ENCODE measurements around the gene KIF5C.

The KIF5C gene

GRCh38 chr2:148953426-148953825 is 78.4 kb downstream of the KIF5C start:
- Histone ChIP-seq H3K36me3 (ENCODE audit: low read depth) (no peaks in the 10 kb centered on the region), H3K27ac (ENCODE audit: poor library complexity, severe bottlenecking) (no peak overlapping the region), H3K4me1 (ENCODE audit: insufficient read depth, poor library complexity, severe bottlenecking) (no peaks in the 10 kb centered on the region), H3K4me3 (ENCODE audit: severe bottlenecking) (no peak overlapping the region), H3K9me3 (ENCODE audit: severe bottlenecking) (no peaks in the 10 kb centered on the region), H3K27me3 (ENCODE audit: insufficient read depth, poor library complexity, severe bottlenecking) (no peaks in the 10 kb centered on the region)
- TF ChIP-seq CTCF (IDR thresholded peaks at IDR 0.05; ENCODE audit: poor library complexity, severe bottlenecking): no peak
- no peak for DNase-seq (ENCODE audit: low spot score)
- no peak for ATAC-seq (ENCODE audit: low read depth)

- H3K36me3 ChIP-seq (ENCODE audit: low read depth): no peaks in the 10 kb centered on the region
- no peaks in the 10 kb centered on the region for H3K27me3 ChIP-seq (ENCODE audit: insufficient read depth, poor library complexity, severe bottlenecking)
- H3K9me3 ChIP-seq (ENCODE audit: severe bottlenecking): no peaks in the 10 kb centered on the region
- ATAC-seq (ENCODE audit: low read depth): no peak
- no peaks in the 10 kb centered on the region for H3K4me1 ChIP-seq (ENCODE audit: insufficient read depth, poor library complexity, severe bottlenecking)
- no peak for DNase-seq (ENCODE audit: low spot score)
- no peak overlapping the region for H3K27ac ChIP-seq (ENCODE audit: poor library complexity, severe bottlenecking)
- no peak overlapping the region for H3K4me3 ChIP-seq (ENCODE audit: severe bottlenecking)
- TF ChIP-seq CTCF (IDR thresholded peaks at IDR 0.05; ENCODE audit: poor library complexity, severe bottlenecking): no peak
Measured at GRCh38 chr2:148954536-148954935, 79.5 kb downstream of the KIF5C start.

- H3K36me3 ChIP-seq (ENCODE audit: low read depth): no peaks in the 10 kb centered on the region
- no peak overlapping the region for H3K4me3 ChIP-seq (ENCODE audit: severe bottlenecking)
- no peaks in the 10 kb centered on the region for H3K4me1 ChIP-seq (ENCODE audit: insufficient read depth, poor library complexity, severe bottlenecking)
- ATAC-seq (ENCODE audit: low read depth) (peak; percentile 68), DNase-seq (ENCODE audit: low spot score) (no peak)
- no peak overlapping the region for H3K27ac ChIP-seq (ENCODE audit: poor library complexity, severe bottlenecking)
- no peaks in the 10 kb centered on the region for H3K27me3 ChIP-seq (ENCODE audit: insufficient read depth, poor library complexity, severe bottlenecking)
- no peaks in the 10 kb centered on the region for H3K9me3 ChIP-seq (ENCODE audit: severe bottlenecking)
- TF ChIP-seq CTCF (IDR thresholded peaks at IDR 0.05; ENCODE audit: poor library complexity, severe bottlenecking): no peak
Measured at GRCh38 chr2:148955798-148956197, 80.8 kb downstream of the KIF5C start.

GRCh38 chr2:148957023-148957422 is 82.0 kb downstream of the KIF5C start:
- no peak for DNase-seq (ENCODE audit: low spot score)
- H3K4me1 ChIP-seq (ENCODE audit: insufficient read depth, poor library complexity, severe bottlenecking): no peaks in the 10 kb centered on the region
- no peak for ATAC-seq (ENCODE audit: low read depth)
- no peaks in the 10 kb centered on the region for H3K9me3 ChIP-seq (ENCODE audit: severe bottlenecking)
- H3K36me3 ChIP-seq (ENCODE audit: low read depth): no peaks in the 10 kb centered on the region
- H3K4me3 ChIP-seq (ENCODE audit: severe bottlenecking): no peak overlapping the region
- no peaks in the 10 kb centered on the region for H3K27me3 ChIP-seq (ENCODE audit: insufficient read depth, poor library complexity, severe bottlenecking)
- H3K27ac ChIP-seq (ENCODE audit: poor library complexity, severe bottlenecking): no peak overlapping the region
- no peak for TF ChIP-seq CTCF (IDR thresholded peaks at IDR 0.05; ENCODE audit: poor library complexity, severe bottlenecking)

- H3K4me3 ChIP-seq (ENCODE audit: severe bottlenecking): no peak overlapping the region
- no peaks in the 10 kb centered on the region for H3K9me3 ChIP-seq (ENCODE audit: severe bottlenecking)
- no peak for DNase-seq (ENCODE audit: low spot score)
- no peak for TF ChIP-seq CTCF (IDR thresholded peaks at IDR 0.05; ENCODE audit: poor library complexity, severe bottlenecking)
- ATAC-seq (ENCODE audit: low read depth): no peak
- H3K36me3 ChIP-seq (ENCODE audit: low read depth): no peaks in the 10 kb centered on the region
- no peaks in the 10 kb centered on the region for H3K27me3 ChIP-seq (ENCODE audit: insufficient read depth, poor library complexity, severe bottlenecking)
- no peak overlapping the region for H3K27ac ChIP-seq (ENCODE audit: poor library complexity, severe bottlenecking)
- H3K4me1 ChIP-seq (ENCODE audit: insufficient read depth, poor library complexity, severe bottlenecking): no peaks in the 10 kb centered on the region
Measured at GRCh38 chr2:148959745-148960144, 84.7 kb downstream of the KIF5C start.

Data from RWPE2 (cell line).